ENCODE measurements around the gene RGS17. TPM values are rescaled to one million over a fixed set of nuclear protein-coding genes. Genes with fewer than 3 reads are reported as not detected.

RGS17 gene
- total RNA-seq, 2 donors from 2014 or later, result 0.26 to 0.45 TPM

DNA sequence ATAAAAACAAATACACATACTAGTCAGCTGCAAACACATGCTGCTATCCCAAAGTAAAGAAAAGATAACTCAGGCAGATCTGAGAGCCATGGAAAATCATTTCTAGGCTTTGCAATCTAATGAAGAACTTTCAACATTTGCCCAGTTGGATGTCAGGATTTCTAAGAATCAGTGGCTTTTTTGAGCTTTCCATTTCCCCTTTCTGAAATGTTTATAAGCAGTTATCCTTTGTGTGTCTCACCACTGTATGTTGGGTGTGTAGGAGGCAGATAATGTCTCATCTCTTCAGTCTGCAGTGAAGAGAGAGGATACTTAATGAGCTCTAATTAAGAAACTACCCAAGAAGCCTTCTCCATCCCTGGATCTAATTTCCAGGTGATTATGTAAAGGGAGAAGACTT, 43.6 kb downstream of the RGS17 start:
- Mint-ChIP-seq H3K27me3 (peaks cover 10 to 15% of the 10 kb centered on the region in 2 donors), H3K27ac (no peak overlapping the region), H3K4me3 (no peak overlapping the region), H3K4me1 (ENCODE audit: low read depth in 2 of 2) (peaks cover 1 to 5% of the 10 kb centered on the region in 2 donors), H3K36me3 (no peaks in the 10 kb centered on the region), H3K9me3 (no peaks in the 10 kb centered on the region)
- DNase-seq (ENCODE audit: low spot score), result no peak
- no peak for ATAC-seq

DNA sequence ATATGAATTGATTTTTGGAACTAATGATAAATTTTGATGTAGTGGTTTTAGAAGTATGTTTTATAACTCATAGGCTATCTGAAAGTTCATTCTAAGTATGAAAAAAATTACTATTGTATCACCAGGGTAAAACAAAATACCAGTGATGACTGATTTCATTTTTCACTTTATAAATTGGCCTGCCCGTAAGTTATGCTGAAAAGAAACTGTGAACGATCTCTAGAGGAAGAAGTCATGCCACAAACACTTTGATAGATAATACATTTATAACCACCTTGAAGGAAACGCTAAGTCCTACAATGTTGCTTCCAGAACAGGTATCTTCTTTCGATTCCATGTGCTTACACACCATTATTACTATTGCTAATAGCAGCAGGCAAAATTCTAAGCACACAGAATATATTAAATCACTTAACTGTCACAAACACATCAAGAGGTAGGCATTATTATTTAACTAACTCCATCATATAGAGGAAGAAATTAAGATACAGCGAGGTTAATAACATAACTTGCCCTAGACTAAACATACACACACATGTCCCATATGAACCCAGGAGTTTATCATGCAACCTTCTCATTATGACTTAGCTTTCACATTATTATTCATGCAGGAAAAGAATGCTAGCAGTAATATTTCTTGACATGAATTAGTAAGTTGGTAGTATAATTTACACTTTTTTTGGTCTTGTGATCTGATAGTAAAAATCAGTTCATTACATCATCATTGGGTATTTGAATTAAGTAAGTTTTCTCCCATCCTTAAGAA, 44.7 kb downstream of the RGS17 start:
- Mint-ChIP-seq H3K27me3 (peaks cover 11 to 20% of the 10 kb centered on the region in 2 donors), H3K4me3 (peak overlapping the region; percentile 33)

DNA sequence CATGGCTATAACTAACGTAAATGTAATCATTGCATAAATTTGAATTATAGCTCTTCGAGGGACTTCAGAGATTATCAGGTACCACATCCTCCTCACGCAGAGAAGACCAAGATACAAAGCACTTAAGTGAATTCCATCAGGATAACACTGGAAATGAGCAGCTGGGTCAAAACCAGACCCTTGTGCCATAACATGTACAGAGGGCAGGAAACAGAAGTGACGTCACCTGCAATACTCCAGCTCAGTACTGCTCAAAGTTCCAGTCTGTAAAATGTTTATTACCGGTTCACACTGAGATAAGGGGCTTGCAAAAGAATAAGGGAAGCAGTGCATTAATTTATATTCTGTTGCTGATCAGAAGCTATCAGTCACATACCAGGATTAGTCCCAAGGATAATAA, 45.8 kb downstream of the RGS17 start:
- Mint-ChIP-seq H3K27ac (no peak overlapping the region), H3K4me3 (no peak overlapping the region), H3K36me3 (no peaks in the 10 kb centered on the region), H3K27me3 (peaks cover 15 to 26% of the 10 kb centered on the region in 2 donors), H3K9me3 (no peaks in the 10 kb centered on the region), H3K4me1 (ENCODE audit: low read depth in 2 of 2) (peaks cover 0 to 5% of the 10 kb centered on the region in 2 donors)
- ATAC-seq (no peak), DNase-seq (ENCODE audit: low spot score) (no peak)

More for the DNA sequence above, 44.7 kb downstream of the RGS17 start:
- Mint-ChIP-seq H3K9me3 (no peaks in the 10 kb centered on the region), H3K36me3 (no peaks in the 10 kb centered on the region), H3K27ac (peak overlapping the region; percentile 60 to 66), H3K4me1 (ENCODE audit: low read depth in 2 of 2) (peaks cover 0 to 5% of the 10 kb centered on the region in 2 donors)
- DNase-seq (ENCODE audit: low spot score) (no peak), ATAC-seq (peak in 1 of 2 donors; percentile 53)

DNA sequence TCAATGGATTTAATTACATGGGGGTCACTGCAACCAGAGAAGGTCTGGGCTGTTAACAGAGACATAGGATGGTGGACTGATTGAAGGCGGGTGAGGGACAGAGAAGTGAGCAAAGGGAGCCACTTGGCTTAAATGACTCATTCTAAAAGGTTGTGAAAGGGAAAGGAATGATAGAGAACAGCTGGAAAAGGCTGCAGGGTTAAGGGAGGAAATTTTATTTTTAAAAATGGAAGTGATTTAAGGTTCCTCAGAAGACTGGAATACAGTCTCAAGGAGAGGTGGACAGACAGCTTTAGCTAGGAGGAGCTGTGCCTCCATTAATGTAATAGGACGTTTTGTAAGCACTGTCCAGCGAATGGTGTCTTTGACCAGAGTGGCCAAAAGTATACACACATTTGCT, 46.7 kb downstream of the RGS17 start:
- DNase-seq (ENCODE audit: low spot score) (no peak), ATAC-seq (no peak)
- H3K4me3 Mint-ChIP-seq, result no peak overlapping the region
- peaks cover 15 to 26% of the 10 kb centered on the region in 2 donors for H3K27me3 Mint-ChIP-seq
- H3K36me3 Mint-ChIP-seq, result no peaks in the 10 kb centered on the region
- H3K9me3 Mint-ChIP-seq, result no peaks in the 10 kb centered on the region
- peaks cover 0 to 5% of the 10 kb centered on the region in 2 donors for H3K4me1 Mint-ChIP-seq (ENCODE audit: low read depth in 2 of 2)
- H3K27ac Mint-ChIP-seq, result no peak overlapping the region

DNA sequence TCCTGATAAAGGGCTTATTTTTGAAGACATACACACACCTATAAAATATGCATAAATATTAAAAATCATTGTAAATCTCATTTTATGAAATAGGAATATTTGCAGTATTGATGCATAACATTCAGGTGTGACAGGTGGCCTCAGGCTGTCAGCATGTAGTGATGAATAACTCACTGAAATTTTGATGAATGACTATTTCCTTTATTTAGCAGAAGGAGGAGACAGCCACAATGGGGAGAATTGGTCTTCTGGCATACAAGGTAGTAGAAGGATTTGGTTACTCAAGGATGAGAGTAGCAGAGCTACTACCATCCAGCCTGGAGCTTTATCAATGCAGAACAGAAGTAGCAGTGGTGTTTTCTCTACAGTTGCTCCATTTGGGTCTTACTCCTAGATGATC, 47.2 kb downstream of the RGS17 start:
- Mint-ChIP-seq H3K27ac (no peak overlapping the region), H3K9me3 (no peaks in the 10 kb centered on the region), H3K4me1 (ENCODE audit: low read depth in 2 of 2) (peaks cover 0 to 5% of the 10 kb centered on the region in 2 donors), H3K4me3 (no peak overlapping the region), H3K27me3 (peaks cover 15 to 26% of the 10 kb centered on the region in 2 donors), H3K36me3 (no peaks in the 10 kb centered on the region)
- DNase-seq (ENCODE audit: low spot score), result no peak
- no peak for ATAC-seq

DNA sequence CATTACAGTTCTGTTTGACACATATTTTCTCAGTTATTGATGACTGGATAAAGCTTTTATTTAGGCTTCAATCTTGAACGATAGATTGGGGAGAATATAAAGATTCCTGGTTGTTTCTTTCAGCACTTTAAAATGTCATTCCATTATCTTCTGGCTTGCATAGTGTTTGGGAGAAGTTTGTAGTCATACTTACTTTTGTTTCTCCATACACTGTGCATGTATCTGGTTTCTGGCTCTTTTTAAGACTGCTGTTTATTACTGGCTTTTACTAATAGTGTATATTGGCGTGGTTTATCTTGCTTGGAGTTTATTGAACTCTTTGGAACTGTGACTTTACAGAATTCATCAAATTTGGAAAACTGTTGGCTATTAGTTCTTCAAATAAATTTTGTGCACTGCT, 49.2 kb downstream of the RGS17 start:
- Mint-ChIP-seq H3K9me3 (no peaks in the 10 kb centered on the region), H3K27ac (no peak overlapping the region), H3K4me1 (ENCODE audit: low read depth in 2 of 2) (peaks cover 0 to 2% of the 10 kb centered on the region in 2 donors), H3K36me3 (no peaks in the 10 kb centered on the region), H3K4me3 (no peak overlapping the region), H3K27me3 (peaks cover 11 to 26% of the 10 kb centered on the region in 2 donors)
- DNase-seq (ENCODE audit: low spot score) (no peak), ATAC-seq (no peak)

DNA sequence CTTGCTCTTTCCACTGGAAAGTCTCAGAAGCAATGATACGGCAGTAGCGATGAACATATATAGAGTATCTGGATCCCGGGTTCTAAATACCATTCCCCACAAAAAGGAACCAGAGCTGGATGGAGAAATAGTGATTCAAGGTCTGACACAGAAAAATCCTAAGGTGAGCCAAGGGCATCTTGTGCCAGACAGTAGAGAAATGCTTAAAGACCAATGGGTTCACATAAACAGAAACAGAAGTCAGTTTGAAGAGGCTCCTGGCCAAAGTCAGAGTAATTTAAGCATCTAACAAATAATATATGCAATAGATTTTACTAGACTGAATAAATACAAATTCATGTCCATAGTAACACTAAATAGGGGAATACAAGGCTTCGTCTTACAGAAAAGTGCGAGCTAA, 54.7 kb downstream of the RGS17 start:
- Mint-ChIP-seq H3K27me3 (peaks cover 8 to 26% of the 10 kb centered on the region in 2 donors), H3K4me1 (ENCODE audit: low read depth in 2 of 2) (peaks cover 0 to 3% of the 10 kb centered on the region in 2 donors), H3K36me3 (no peaks in the 10 kb centered on the region), H3K4me3 (no peak overlapping the region), H3K27ac (no peak overlapping the region), H3K9me3 (no peaks in the 10 kb centered on the region)
- ATAC-seq, result no peak
- DNase-seq (ENCODE audit: low spot score), result no peak

DNA sequence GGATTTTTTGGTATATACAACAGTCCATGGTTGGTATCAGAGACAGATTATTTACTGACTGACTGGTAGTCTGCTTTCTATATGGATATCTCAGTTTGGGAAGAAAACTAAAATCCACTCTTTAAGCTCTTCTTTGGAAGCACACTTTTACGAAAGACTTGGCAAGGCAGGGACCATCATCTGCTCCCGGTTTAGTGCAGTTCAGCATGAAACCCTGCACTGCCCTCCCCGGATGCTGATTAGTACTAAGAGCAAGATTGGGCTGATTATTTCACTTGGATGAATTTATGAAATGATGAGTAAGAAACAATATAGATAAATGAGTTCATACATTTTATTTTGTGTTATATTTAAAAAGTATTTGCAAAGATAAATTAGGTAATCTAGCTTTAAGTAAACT, 56.3 kb downstream of the RGS17 start:
- Mint-ChIP-seq H3K4me1 (ENCODE audit: low read depth in 2 of 2) (peaks cover 0 to 3% of the 10 kb centered on the region in 2 donors), H3K27ac (no peak overlapping the region), H3K36me3 (no peaks in the 10 kb centered on the region), H3K9me3 (no peaks in the 10 kb centered on the region), H3K4me3 (no peak overlapping the region), H3K27me3 (peaks cover 4 to 19% of the 10 kb centered on the region in 2 donors)
- DNase-seq (ENCODE audit: low spot score), result no peak
- ATAC-seq, result no peak

DNA sequence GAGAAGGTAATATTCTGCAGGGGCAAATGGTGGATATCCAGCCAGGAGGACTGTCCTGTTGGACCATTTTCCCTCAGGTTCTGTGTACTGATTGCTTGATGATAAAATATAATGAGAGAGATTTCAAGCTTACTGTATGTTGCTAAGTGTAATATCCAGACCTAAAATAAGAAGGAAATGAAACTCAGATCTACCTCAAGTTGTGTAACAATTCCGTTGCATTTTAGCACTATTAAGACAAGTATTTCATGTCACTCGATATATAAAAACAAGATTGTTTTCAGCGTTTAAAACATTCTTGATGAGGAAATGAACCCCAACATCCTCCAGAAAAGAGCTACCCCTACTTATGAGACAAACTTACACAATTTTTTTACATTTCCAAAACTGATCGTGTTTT, 57.2 kb downstream of the RGS17 start:
- no peak overlapping the region for H3K27ac Mint-ChIP-seq
- no peaks in the 10 kb centered on the region for H3K36me3 Mint-ChIP-seq
- ATAC-seq, result no peak
- H3K27me3 Mint-ChIP-seq, result peaks cover 4 to 19% of the 10 kb centered on the region in 2 donors
- H3K9me3 Mint-ChIP-seq, result no peaks in the 10 kb centered on the region
- DNase-seq (ENCODE audit: low spot score), result no peak
- peaks cover 0 to 3% of the 10 kb centered on the region in 2 donors for H3K4me1 Mint-ChIP-seq (ENCODE audit: low read depth in 2 of 2)
- no peak overlapping the region for H3K4me3 Mint-ChIP-seq

DNA sequence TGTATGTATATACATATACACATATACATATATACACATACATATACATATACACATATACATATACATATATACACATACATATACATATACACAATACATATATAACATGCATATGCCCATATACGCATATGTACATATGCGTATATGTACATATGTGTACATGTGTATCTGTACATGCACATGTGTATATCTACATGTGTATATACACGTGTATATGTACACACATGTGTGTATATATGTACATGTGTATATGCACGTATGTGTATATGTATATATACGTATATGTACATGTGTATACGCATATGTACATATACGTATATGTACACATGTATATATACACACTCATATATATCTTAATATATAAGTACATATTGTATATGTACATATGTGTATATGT, 60.3 kb downstream of the RGS17 start:
- Mint-ChIP-seq H3K27me3 (peaks cover 7 to 26% of the 10 kb centered on the region in 2 donors), H3K9me3 (peaks cover 3% of the 10 kb centered on the region), H3K36me3 (peaks cover 7% of the 10 kb centered on the region), H3K27ac (no peak overlapping the region), H3K4me3 (no peak overlapping the region), H3K4me1 (ENCODE audit: low read depth in 2 of 2) (peaks cover 0 to 3% of the 10 kb centered on the region in 2 donors)
- no peak for DNase-seq (ENCODE audit: low spot score)
- no peak for ATAC-seq

DNA sequence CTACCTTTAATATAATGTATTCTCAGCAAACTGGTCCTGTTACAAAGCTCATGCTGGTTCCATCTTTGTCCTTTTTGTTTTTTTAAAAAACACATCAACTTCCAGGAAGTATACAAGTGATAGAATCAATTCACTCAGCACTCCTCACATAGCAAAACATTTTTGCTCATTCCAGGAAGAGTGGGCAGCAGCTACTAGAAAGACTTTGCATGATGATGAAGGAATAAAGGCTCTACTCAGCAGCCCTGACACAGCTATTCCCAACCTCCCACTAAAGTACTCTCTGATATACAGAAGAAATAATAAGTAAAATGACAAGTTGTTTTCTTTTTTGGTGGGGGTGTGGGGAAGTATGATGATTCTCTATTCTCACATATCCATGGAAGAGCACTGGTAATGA, 61.2 kb downstream of the RGS17 start:
- Mint-ChIP-seq H3K4me3 (no peak overlapping the region), H3K4me1 (ENCODE audit: low read depth in 2 of 2) (peaks cover 0 to 3% of the 10 kb centered on the region in 2 donors), H3K36me3 (peaks cover 11% of the 10 kb centered on the region), H3K27me3 (peaks cover 7 to 34% of the 10 kb centered on the region in 2 donors), H3K9me3 (peaks cover 3% of the 10 kb centered on the region), H3K27ac (peak overlapping the region in 1 of 2 donors; percentile 35)
- DNase-seq (ENCODE audit: low spot score) (no peak), ATAC-seq (peak in 1 of 2 donors; percentile 51)

DNA sequence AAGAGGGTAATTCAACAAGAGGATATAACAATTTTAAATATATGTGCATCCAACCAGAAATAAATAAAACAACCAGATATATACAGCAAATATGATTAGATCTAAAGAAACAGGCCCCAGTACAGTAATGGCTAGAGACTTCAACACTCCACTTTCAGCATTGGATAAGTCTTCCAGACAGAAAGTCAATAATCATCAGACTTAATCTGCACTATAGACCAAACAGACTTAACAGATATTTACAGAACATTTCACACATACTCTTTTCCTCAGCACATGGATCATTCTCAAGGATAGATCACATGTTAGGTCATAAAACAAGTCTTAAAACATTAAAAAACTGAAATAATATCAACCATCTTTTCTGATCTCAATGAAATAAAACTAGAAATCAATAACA, 65.9 kb downstream of the RGS17 start:
- H3K36me3 Mint-ChIP-seq, result peaks cover 20% of the 10 kb centered on the region
- H3K27ac Mint-ChIP-seq, result no peak overlapping the region
- H3K4me1 Mint-ChIP-seq (ENCODE audit: low read depth in 2 of 2), result no peaks in the 10 kb centered on the region
- no peak for DNase-seq (ENCODE audit: low spot score)
- peaks cover 10% of the 10 kb centered on the region for H3K9me3 Mint-ChIP-seq
- H3K4me3 Mint-ChIP-seq, result no peak overlapping the region
- H3K27me3 Mint-ChIP-seq, result peaks cover 3 to 21% of the 10 kb centered on the region in 2 donors
- ATAC-seq, result no peak

DNA sequence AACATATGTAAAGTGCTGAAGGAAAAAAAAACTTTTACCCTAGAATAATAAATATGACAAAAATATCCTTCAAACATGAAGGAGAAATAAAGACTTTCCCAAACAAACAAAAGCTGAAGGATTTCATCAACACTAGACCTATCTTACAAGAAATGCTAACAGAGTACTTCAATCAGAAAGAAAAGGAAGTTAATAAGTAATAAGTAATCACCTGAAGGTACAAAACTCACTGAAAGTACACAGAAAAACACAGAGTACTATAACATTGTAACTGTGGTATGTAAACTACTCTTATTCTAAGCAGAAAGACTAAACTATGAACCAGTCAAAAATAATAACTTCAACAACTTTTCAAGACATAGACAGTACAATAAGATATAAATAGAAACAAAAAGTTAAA, 67.1 kb downstream of the RGS17 start:
- Mint-ChIP-seq H3K9me3 (peaks cover 10% of the 10 kb centered on the region), H3K4me3 (no peak overlapping the region), H3K27me3 (peaks cover 3 to 21% of the 10 kb centered on the region in 2 donors), H3K36me3 (peaks cover 20% of the 10 kb centered on the region), H3K27ac (no peak overlapping the region), H3K4me1 (ENCODE audit: low read depth in 2 of 2) (no peaks in the 10 kb centered on the region)
- DNase-seq (ENCODE audit: low spot score), result no peak
- no peak for ATAC-seq

DNA sequence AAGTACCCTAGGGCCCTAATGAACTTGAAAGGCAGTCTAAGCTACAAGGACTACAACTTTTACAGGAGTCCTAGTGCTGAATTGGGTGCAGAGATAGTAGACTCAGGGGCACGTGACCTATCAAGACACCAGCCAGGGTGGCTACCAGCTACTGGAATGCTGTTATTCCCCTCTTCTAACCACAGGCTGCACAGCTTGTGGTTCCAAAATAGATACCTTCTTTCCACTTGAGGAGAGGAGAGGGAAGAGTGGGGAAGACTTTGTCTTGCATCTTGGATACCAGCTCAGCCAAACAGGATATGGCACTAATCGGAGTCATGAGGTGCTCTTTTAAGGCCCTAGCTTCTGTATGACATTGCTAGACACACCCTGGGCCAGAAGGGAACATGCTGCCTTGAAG, 68.6 kb downstream of the RGS17 start:
- Mint-ChIP-seq H3K9me3 (peaks cover 7% of the 10 kb centered on the region), H3K4me3 (no peak overlapping the region), H3K27ac (no peak overlapping the region), H3K4me1 (ENCODE audit: low read depth in 2 of 2) (no peaks in the 10 kb centered on the region), H3K36me3 (peaks cover 20% of the 10 kb centered on the region), H3K27me3 (peaks cover 0 to 21% of the 10 kb centered on the region in 2 donors)
- DNase-seq (ENCODE audit: low spot score) (no peak), ATAC-seq (no peak)

Data from natural killer cell treated with Interleukin-12 subunit alpha and Interleukin-12 subunit beta and Interleukin-15 and Interleukin-18, amount 100 ng/mL, for 72 hours (primary cell).